ENCODE results near the gene EAF1.
"Not testable (repeated sequence)": the region's sequence is repeated elsewhere in the genome, so short reads cannot be mapped to it uniquely, and the experiment has no call there.

EAF1 gene

GRCh38 chr3:15484551-15484950, 57.2 kb downstream of the EAF1 start:
- DNase-seq (ENCODE audit: low spot score): not testable (repeated sequence)

GRCh38 chr3:15486020-15486419, 58.6 kb downstream of the EAF1 start:
- DNase-seq (ENCODE audit: low spot score): no peak

- no peak for DNase-seq (ENCODE audit: low spot score)
Measured at GRCh38 chr3:15486979-15487378, 59.6 kb downstream of the EAF1 start.

GRCh38 chr3:15488002-15488401, 60.6 kb downstream of the EAF1 start:
- no peak for DNase-seq (ENCODE audit: low spot score)

GRCh38 chr3:15490158-15490557, 62.8 kb downstream of the EAF1 start:
- DNase-seq (ENCODE audit: low spot score): no peak

GRCh38 chr3:15491143-15491542, 63.7 kb downstream of the EAF1 start:
- DNase-seq (ENCODE audit: low spot score): no peak

Measured in cerebellar cortex (tissue), 1 donor.